Measurements from ENCODE around the gene UHRF2. TPM values are rescaled to one million over a fixed set of nuclear protein-coding genes. Genes with fewer than 3 reads are reported as not detected.

Gene UHRF2
- total and polyA plus RNA-seq, 2 donors from 2014 or later = 14.2 to 45.1 TPM

DNA sequence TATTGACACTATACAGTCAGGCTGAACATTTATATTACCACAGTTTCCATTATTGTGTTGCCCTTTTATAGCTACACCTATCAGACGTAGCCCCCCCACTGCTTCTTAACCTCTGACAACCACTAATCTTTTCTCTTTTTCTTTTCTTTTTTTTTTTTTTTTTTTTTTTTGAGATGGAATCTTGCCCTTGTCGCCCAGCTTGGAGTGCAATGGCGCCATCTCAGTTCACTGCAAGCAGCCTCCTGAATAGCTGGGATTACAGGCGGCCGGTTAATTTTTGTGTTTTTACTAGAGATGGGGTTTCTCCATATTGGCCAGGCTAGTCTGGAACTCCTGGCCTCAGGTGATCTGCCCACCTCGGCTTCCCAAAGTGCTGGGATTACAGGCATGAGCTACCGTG is 75.4 kb downstream of the UHRF2 start:
- Histone ChIP-seq H3K9me3 (ENCODE audit: control insufficient read depth in 2 of 3, insufficient read depth in 1 of 3, low read length in 3 of 3) (no peaks in the 10 kb centered on the region), H3K9ac (ENCODE audit: low read length in 3 of 3) (no peak overlapping the region), H3K36me3 (ENCODE audit: control insufficient read depth in 2 of 3, insufficient read depth in 3 of 3, low read length in 3 of 3) (peaks cover 0 to 17% (median 2%) of the 10 kb centered on the region in 3 donors), H3K27ac (ENCODE audit: low read depth in 2 of 2, low read length in 2 of 2) (no peak overlapping the region), H3K4me1 (ENCODE audit: control insufficient read depth in 2 of 3, insufficient read depth in 2 of 3, low read depth in 1 of 3, low read length in 3 of 3) (no peaks in the 10 kb centered on the region), H3K4me3 (ENCODE audit: low read length in 3 of 3) (no peak overlapping the region), H3K27me3 (ENCODE audit: control insufficient read depth, insufficient read depth, low read length) (no peaks in the 10 kb centered on the region)
- no peak for FAIRE-seq
- DNase-seq = no peak
- TF ChIP-seq CTCF (IDR thresholded peaks at IDR 0.05; ENCODE audit: borderline replicate concordance, extremely low read depth, insufficient read depth) = no peak
- intact Hi-C loops (cut with DNase I) = no loop called here

DNA sequence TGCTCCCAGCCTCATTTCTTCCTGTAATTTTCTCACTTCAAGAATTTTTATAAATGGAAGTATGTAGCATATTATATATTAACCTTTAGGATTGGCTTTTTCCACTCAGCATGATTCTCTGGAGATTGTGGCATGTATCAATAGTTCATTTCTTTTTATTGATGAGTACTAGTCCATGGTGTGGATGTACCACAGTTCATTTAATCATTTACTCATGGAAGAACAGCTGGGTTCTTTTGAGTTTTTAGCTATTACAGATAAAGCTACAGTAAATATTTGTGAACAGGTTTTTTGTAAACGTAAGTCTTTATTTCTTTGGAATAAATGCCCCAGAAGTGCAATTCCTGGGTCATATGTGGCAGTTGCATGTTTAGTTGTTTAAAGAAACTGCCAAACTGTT is 76.1 kb downstream of the UHRF2 start:
- no peak overlapping the region for H3K27ac ChIP-seq (ENCODE audit: low read depth in 2 of 2, low read length in 2 of 2)
- H3K4me3 ChIP-seq (ENCODE audit: low read length in 3 of 3) = no peak overlapping the region
- no peak for DNase-seq
- H3K4me1 ChIP-seq (ENCODE audit: control insufficient read depth in 2 of 3, insufficient read depth in 2 of 3, low read depth in 1 of 3, low read length in 3 of 3) = no peaks in the 10 kb centered on the region
- no peak overlapping the region for H3K9ac ChIP-seq (ENCODE audit: low read length in 3 of 3)
- no peaks in the 10 kb centered on the region for H3K9me3 ChIP-seq (ENCODE audit: control insufficient read depth in 2 of 3, insufficient read depth in 1 of 3, low read length in 3 of 3)
- TF ChIP-seq CTCF (IDR thresholded peaks at IDR 0.05; ENCODE audit: borderline replicate concordance, extremely low read depth, insufficient read depth) = no peak
- no peak for FAIRE-seq
- H3K36me3 ChIP-seq (ENCODE audit: control insufficient read depth in 2 of 3, insufficient read depth in 3 of 3, low read length in 3 of 3) = peaks cover 0 to 18% (median 2%) of the 10 kb centered on the region in 3 donors
- intact Hi-C loops (cut with DNase I) = no loop called here
- H3K27me3 ChIP-seq (ENCODE audit: control insufficient read depth, insufficient read depth, low read length) = no peaks in the 10 kb centered on the region

DNA sequence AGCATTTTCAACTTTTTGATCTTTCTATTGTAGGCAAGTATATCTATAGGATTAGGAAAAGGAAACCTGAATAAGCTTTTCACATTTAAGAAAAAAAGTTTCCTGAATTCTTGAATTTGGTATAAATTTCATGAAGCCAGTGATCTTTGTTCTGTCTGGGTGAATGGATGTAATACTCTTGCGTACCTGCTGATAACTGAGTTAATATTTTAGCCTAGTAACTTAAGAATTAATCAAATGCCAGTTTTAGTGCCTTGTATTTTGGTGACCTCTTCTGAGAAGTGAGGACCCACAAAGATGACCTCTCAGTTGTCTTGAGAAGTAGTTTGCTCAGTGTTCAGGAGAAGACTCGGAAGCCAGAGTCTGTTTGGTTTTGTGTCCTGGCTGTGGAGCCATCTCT is 77.9 kb downstream of the UHRF2 start:
- FAIRE-seq (peak; percentile 35), DNase-seq (no peak)
- Histone ChIP-seq H3K27me3 (ENCODE audit: control insufficient read depth, insufficient read depth, low read length) (no peaks in the 10 kb centered on the region), H3K4me1 (ENCODE audit: control insufficient read depth in 2 of 3, insufficient read depth in 2 of 3, low read depth in 1 of 3, low read length in 3 of 3) (no peaks in the 10 kb centered on the region), H3K4me3 (ENCODE audit: low read length in 3 of 3) (no peak overlapping the region), H3K36me3 (ENCODE audit: control insufficient read depth in 2 of 3, insufficient read depth in 3 of 3, low read length in 3 of 3) (peaks cover 2 to 25% (median 2%) of the 10 kb centered on the region in 3 donors), H3K27ac (ENCODE audit: low read depth in 2 of 2, low read length in 2 of 2) (no peak overlapping the region), H3K9ac (ENCODE audit: low read length in 3 of 3) (no peak overlapping the region), H3K9me3 (ENCODE audit: control insufficient read depth in 2 of 3, insufficient read depth in 1 of 3, low read length in 3 of 3) (no peaks in the 10 kb centered on the region)
- intact Hi-C loops (cut with DNase I) = no loop called here
- TF ChIP-seq CTCF (IDR thresholded peaks at IDR 0.05; ENCODE audit: borderline replicate concordance, extremely low read depth, insufficient read depth) = no peak

- FAIRE-seq = no peak
- Histone ChIP-seq H3K36me3 (ENCODE audit: control insufficient read depth in 2 of 3, insufficient read depth in 3 of 3, low read length in 3 of 3) (peaks cover 7 to 13% (median 8%) of the 10 kb centered on the region in 3 donors), H3K9me3 (ENCODE audit: control insufficient read depth in 2 of 3, insufficient read depth in 1 of 3, low read length in 3 of 3) (no peaks in the 10 kb centered on the region), H3K4me1 (ENCODE audit: control insufficient read depth in 2 of 3, insufficient read depth in 2 of 3, low read depth in 1 of 3, low read length in 3 of 3) (no peaks in the 10 kb centered on the region), H3K4me3 (ENCODE audit: low read length in 3 of 3) (no peak overlapping the region), H3K9ac (ENCODE audit: low read length in 3 of 3) (no peak overlapping the region), H3K27ac (ENCODE audit: low read depth in 2 of 2, low read length in 2 of 2) (no peak overlapping the region), H3K27me3 (ENCODE audit: control insufficient read depth, insufficient read depth, low read length) (no peaks in the 10 kb centered on the region)
- intact Hi-C loops (cut with DNase I) = no loop called here
- TF ChIP-seq CTCF (IDR thresholded peaks at IDR 0.05; ENCODE audit: borderline replicate concordance, extremely low read depth, insufficient read depth) = no peak
- DNase-seq = no peak
Measured at GRCh38 chr9:6495466-6495865, 82.5 kb downstream of the UHRF2 start.

All from kidney (tissue), 14 donors.